Spinal cord (tissue), 10 donors: ENCODE results near the gene PEX26. TPM values are rescaled to one million over a fixed set of nuclear protein-coding genes. Genes with fewer than 3 reads are reported as not detected.
"Not testable (repeated sequence)": the region's sequence is repeated elsewhere in the genome, so short reads cannot be mapped to it uniquely, and the experiment has no call there.

ENCODE experiments used
- DNase-seq, 6 donors: peaks; one replicate each; pipeline versions ENCODE4 v3.0.0 to v3.0.0-alpha.2; 2013 to 2015; ENCODE audit warnings: low spot score in 6 of 6, low read depth in 4 of 6
- H3K27ac ChIP-seq: one replicate; pipeline ENCODE4 v1.5.1; 2013; ENCODE audit warnings: low read depth, low read length, control low read depth
- H3K27me3 ChIP-seq: one replicate; pipeline ENCODE4 v1.6.1; 2013; ENCODE audit warnings: low read length; ENCODE audit not compliant: control insufficient read depth, insufficient read depth
- H3K36me3 ChIP-seq: one replicate; pipeline ENCODE4 v1.6.1; 2013; ENCODE audit warnings: low read length; ENCODE audit not compliant: control insufficient read depth, insufficient read depth
- H3K4me1 ChIP-seq: one replicate; pipeline ENCODE4 v1.6.1; 2013; ENCODE audit warnings: low read length; ENCODE audit not compliant: control insufficient read depth, insufficient read depth
- H3K4me3 ChIP-seq: one replicate; pipeline ENCODE4 v1.5.1; 2013; ENCODE audit warnings: low read depth, low read length, control low read depth
- H3K9me3 ChIP-seq: one replicate; pipeline ENCODE4 v1.6.1; 2013; ENCODE audit warnings: low read length; ENCODE audit not compliant: control insufficient read depth, insufficient read depth
- WGBS: methylation state at CpG from one replicate; pipeline ENCODE4 v1.1.5; 2013; ENCODE audit warnings: missing lambda C conversion rate; ENCODE audit not compliant: insufficient coverage; 5-methylcytosine and 5-hydroxymethylcytosine counted together
- polyA plus RNA-seq, 2 donors: library from polyadenylated mRNA; unstranded; fragments of 120-200 nt; gene quantifications; one replicate each; pipeline ENCODE4 v1.2.1, GENCODE V29; 2013; ENCODE audit not compliant: insufficient read length in 2 of 2
- total RNA-seq, 2 donors: library from RNA; depleted of rRNA in 1 of 2; stranded (reverse); fragments of 120-200 nt in 1 of 2; fragments of >200 nt in 1 of 2; gene quantifications; one replicate each; pipeline versions ENCODE4 v1.2.3 to v1.2.4, GENCODE V29; 2013 to 2014
- donor health status: healthy.

The PEX26 gene
- total and polyA plus RNA-seq, 4 donors: 18.2 to 58.8 (median 31.2) TPM

- no peaks in the 10 kb centered on the region for H3K9me3 ChIP-seq
- H3K36me3 ChIP-seq: peaks cover 6% of the 10 kb centered on the region
- no peak overlapping the region for H3K4me3 ChIP-seq
- WGBS: 100% methylated on average over 2 of the region's 4 CpGs
- H3K27ac ChIP-seq: no peak overlapping the region
- H3K27me3 ChIP-seq: peaks cover 2% of the 10 kb centered on the region
- no peak for DNase-seq
- no peaks in the 10 kb centered on the region for H3K4me1 ChIP-seq
Observed at GRCh38 chr22:18104566-18104965, 26.8 kb downstream of the PEX26 start.

GRCh38 chr22:18105981-18106380 lies 28.2 kb downstream of the PEX26 start:
- not testable (repeated sequence) for DNase-seq, H3K4me3 ChIP-seq

GRCh38 chr22:18106550-18107341 lies 29.0 kb downstream of the PEX26 start:
- H3K36me3 ChIP-seq, DNase-seq, H3K27ac ChIP-seq, H3K4me3 ChIP-seq, H3K9me3 ChIP-seq: not testable (repeated sequence)
- peaks cover 18% of the 10 kb centered on the region for H3K4me1 ChIP-seq
- WGBS: 92% methylated on average over 3 of the region's 4 CpGs
- H3K27me3 ChIP-seq: peaks cover 19% of the 10 kb centered on the region

More at GRCh38 chr22:18105981-18106380, 28.2 kb downstream of the PEX26 start:
- H3K36me3 ChIP-seq, H3K27ac ChIP-seq, H3K9me3 ChIP-seq: not testable (repeated sequence)
- Histone ChIP-seq H3K4me1 (peaks cover 11% of the 10 kb centered on the region), H3K27me3 (peaks cover 11% of the 10 kb centered on the region)
- 93% methylated on average over 5 of the region's 7 CpGs for WGBS

- H3K36me3 ChIP-seq: peaks cover 6% of the 10 kb centered on the region
- peaks cover 21% of the 10 kb centered on the region for H3K27me3 ChIP-seq
- no CpG with 5 or more reads among the region's 3 CpGs for WGBS
Observed at GRCh38 chr22:18108187-18108586, 30.4 kb downstream of the PEX26 start.

GRCh38 chr22:18109410-18110193 lies 31.8 kb downstream of the PEX26 start:
- peaks cover 21% of the 10 kb centered on the region for H3K27me3 ChIP-seq
- no peak overlapping the region for H3K4me3 ChIP-seq
- H3K9me3 ChIP-seq: no peaks in the 10 kb centered on the region
- no peaks in the 10 kb centered on the region for H3K36me3 ChIP-seq
- WGBS: 61% methylated on average over 13 of the region's 14 CpGs
- peaks cover 30% of the 10 kb centered on the region for H3K4me1 ChIP-seq
- no peak overlapping the region for H3K27ac ChIP-seq
- DNase-seq: peak in 1 of 6 donors; percentile 44

More at GRCh38 chr22:18108187-18108586, 30.4 kb downstream of the PEX26 start:
- Histone ChIP-seq H3K4me1 (peaks cover 21% of the 10 kb centered on the region), H3K9me3 (no peaks in the 10 kb centered on the region), H3K4me3 (no peak overlapping the region), H3K27ac (no peak overlapping the region)
- DNase-seq: no peak

GRCh38 chr22:18110194-18110953 lies 32.6 kb downstream of the PEX26 start, which contains the start of gene TUBA8:
TSS of gene TUBA8 (plus strand) at chr22:18110809. CDS start at chr22:18110866, 57 bp downstream.
- H3K36me3 ChIP-seq: peaks cover 2% of the 10 kb centered on the region
- no peak within 1 kb of the TSS for H3K27ac ChIP-seq
- WGBS: under 1% methylated on average over 72 of the region's 72 CpGs
- H3K4me3 ChIP-seq: peak within 1 kb of the TSS; percentile 27
- no peaks in the 10 kb centered on the region for H3K9me3 ChIP-seq
- H3K4me1 ChIP-seq: peaks cover 33% of the 10 kb centered on the region
- peak in 3 of 6 donors; percentile 22 to 65 (median 51) for DNase-seq
- H3K27me3 ChIP-seq: peaks cover 21% of the 10 kb centered on the region

- Histone ChIP-seq H3K9me3 (no peaks in the 10 kb centered on the region), H3K4me3 (peak overlapping the region; percentile 27), H3K36me3 (peaks cover 2% of the 10 kb centered on the region), H3K27me3 (peaks cover 21% of the 10 kb centered on the region), H3K4me1 (peaks cover 33% of the 10 kb centered on the region), H3K27ac (no peak overlapping the region)
- DNase-seq: no peak
- WGBS: 13% methylated on average over 38 of the region's 39 CpGs
Observed at GRCh38 chr22:18110954-18111758, 33.4 kb downstream of the PEX26 start.

GRCh38 chr22:18111759-18112330 lies 34.1 kb downstream of the PEX26 start:
- H3K9me3 ChIP-seq: no peaks in the 10 kb centered on the region
- H3K27ac ChIP-seq: no peak overlapping the region
- 57% methylated on average over 7 of the region's 12 CpGs for WGBS
- H3K27me3 ChIP-seq: peaks cover 21% of the 10 kb centered on the region
- H3K4me1 ChIP-seq: peaks cover 33% of the 10 kb centered on the region
- DNase-seq: no peak
- H3K4me3 ChIP-seq: no peak overlapping the region
- H3K36me3 ChIP-seq: peaks cover 2% of the 10 kb centered on the region
